HG02759 (cell line): ENCODE measurements around the gene SLC5A10.

Experiments
- ATAC-seq: cut with Tn5 transposase; IDR thresholded peaks from one replicate; pipeline ENCODE4 v1.9.1; 2021; ENCODE audit warnings: mild to moderate bottlenecking, moderate library complexity; ENCODE audit not compliant: unreplicated experiment

Gene SLC5A10

GRCh38 chr17:18963126-18964017 lies 11.4 kb downstream of the SLC5A10 start:
- ATAC-seq, result no peak

GRCh38 chr17:18964018-18964351 lies 12.0 kb downstream of the SLC5A10 start:
- no peak for ATAC-seq

- no peak for ATAC-seq
Measured at GRCh38 chr17:18964550-18964949, 12.6 kb downstream of the SLC5A10 start.

- no peak for ATAC-seq
Measured at GRCh38 chr17:18965530-18966236, 13.7 kb downstream of the SLC5A10 start.

- no peak for ATAC-seq
Measured at GRCh38 chr17:18966831-18967624, 15.1 kb downstream of the SLC5A10 start.

- ATAC-seq, result no peak
Measured at GRCh38 chr17:18967916-18968315, 16.0 kb downstream of the SLC5A10 start.

- no peak for ATAC-seq
Measured at GRCh38 chr17:18968345-18968744, 16.4 kb downstream of the SLC5A10 start.

- ATAC-seq, result no peak
Measured at GRCh38 chr17:18968945-18969887, 17.3 kb downstream of the SLC5A10 start.

- no peak for ATAC-seq
Measured at GRCh38 chr17:18970582-18971480, 18.9 kb downstream of the SLC5A10 start.

- ATAC-seq, result no peak
Measured at GRCh38 chr17:18971801-18972200, 19.8 kb downstream of the SLC5A10 start.

GRCh38 chr17:18974407-18975149 lies 22.6 kb downstream of the SLC5A10 start:
- ATAC-seq, result no peak

- ATAC-seq, result no peak
Measured at GRCh38 chr17:18975597-18975996, 23.6 kb downstream of the SLC5A10 start.

- ATAC-seq, result no peak
Measured at GRCh38 chr17:18976201-18976600, 24.2 kb downstream of the SLC5A10 start.

- no peak for ATAC-seq
Measured at GRCh38 chr17:18977021-18977420, 25.1 kb downstream of the SLC5A10 start.

GRCh38 chr17:18977646-18978045 lies 25.7 kb downstream of the SLC5A10 start:
- no peak for ATAC-seq

- no peak for ATAC-seq
Measured at GRCh38 chr17:18978050-18978449, 26.1 kb downstream of the SLC5A10 start.

- no peak for ATAC-seq
Measured at GRCh38 chr17:18978655-18979054, 26.7 kb downstream of the SLC5A10 start.

- ATAC-seq, result no peak
Measured at GRCh38 chr17:18980682-18981334, 28.8 kb downstream of the SLC5A10 start.
